Measurements from ENCODE around the gene HAUS3. TPM values are rescaled to one million over a fixed set of nuclear protein-coding genes. Genes with fewer than 3 reads are reported as not detected.

Gene HAUS3
- total RNA-seq, 6 experiments from 2014 or later: 6.9 to 10.8 (median 8.6) TPM

- Mint-ChIP-seq H3K4me1 (ENCODE audit: low read depth) (0 out of 2 replicates have a peak, but pooled peaks cover 6% of the 10 kb centered on the region), H3K27ac (no peak overlapping the region)
Observed at GRCh38 chr4:2180410-2180809, 61.5 kb downstream of the HAUS3 start.

DNA sequence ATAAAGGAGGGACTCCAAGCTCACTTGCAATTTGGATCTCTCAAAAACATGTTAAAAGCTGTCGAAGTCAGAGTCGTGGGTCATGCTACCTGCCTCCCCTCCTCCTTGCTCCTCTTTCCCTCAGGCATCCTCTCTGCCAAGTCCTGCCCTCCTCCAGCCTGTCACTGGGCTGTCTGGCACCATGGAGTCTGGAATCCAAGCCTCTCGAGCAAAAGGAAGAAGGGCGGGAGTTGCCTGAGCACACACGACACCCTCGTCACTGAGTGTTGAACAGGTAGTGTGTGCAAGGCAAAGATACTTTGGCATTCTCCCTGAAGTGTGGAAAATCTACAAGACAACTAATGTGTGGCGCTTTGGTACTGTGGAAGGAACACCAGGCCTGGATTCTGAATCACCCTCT, 62.2 kb downstream of the HAUS3 start:
- no peaks in the 10 kb centered on the region for H3K9me3 Mint-ChIP-seq

More at GRCh38 chr4:2180410-2180809, 61.5 kb downstream of the HAUS3 start:
- Mint-ChIP-seq H3K36me3 (ENCODE audit: low read depth) (0 out of 2 replicates have a peak, but pooled peaks cover 7% of the 10 kb centered on the region), H3K4me3 (no peak overlapping the region), H3K27me3 (ENCODE audit: insufficient read depth) (no peaks in the 10 kb centered on the region; the same call in 1 of the 2 replicates), H3K9me3 (no peaks in the 10 kb centered on the region)
- DNase-seq: no peak
- no peak for TF ChIP-seq CTCF (IDR thresholded peaks at IDR 0.05)

DNA sequence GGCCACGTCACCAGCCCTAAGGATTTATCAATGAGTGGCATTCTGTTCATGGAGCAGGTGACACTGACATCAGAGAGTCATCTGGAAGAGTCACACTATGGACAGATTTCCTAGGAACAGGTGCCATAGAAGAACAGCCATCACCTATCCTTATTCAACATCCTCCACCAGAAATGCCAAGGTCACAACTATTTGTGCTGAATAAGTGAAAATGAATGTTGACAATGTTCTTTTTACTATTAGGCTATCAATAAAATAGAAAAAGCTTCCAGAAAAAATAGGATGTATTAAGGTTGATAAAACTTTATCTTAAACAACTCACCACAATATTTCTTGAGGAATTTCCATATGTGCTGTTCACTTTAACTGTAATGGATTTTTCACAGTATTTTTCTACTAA, 62.9 kb downstream of the HAUS3 start:
- Mint-ChIP-seq H3K36me3 (ENCODE audit: low read depth) (0 out of 2 replicates have a peak, but pooled peaks cover 7% of the 10 kb centered on the region), H3K9me3 (no peaks in the 10 kb centered on the region)
- no peak for TF ChIP-seq CTCF (IDR thresholded peaks at IDR 0.05)

More for the DNA sequence above, 62.2 kb downstream of the HAUS3 start:
- Mint-ChIP-seq H3K4me1 (ENCODE audit: low read depth) (0 out of 2 replicates have a peak, but pooled peaks cover 6% of the 10 kb centered on the region), H3K27me3 (ENCODE audit: insufficient read depth) (no peaks in the 10 kb centered on the region; the same call in 1 of the 2 replicates), H3K36me3 (ENCODE audit: low read depth) (0 out of 2 replicates have a peak, but pooled peaks cover 7% of the 10 kb centered on the region), H3K4me3 (no peak overlapping the region), H3K27ac (no peak overlapping the region)
- no peak for DNase-seq
- TF ChIP-seq CTCF (IDR thresholded peaks at IDR 0.05): no peak

More for the DNA sequence above, 62.9 kb downstream of the HAUS3 start:
- no peak for DNase-seq
- Mint-ChIP-seq H3K4me1 (ENCODE audit: low read depth) (0 out of 2 replicates have a peak, but pooled peaks cover 6% of the 10 kb centered on the region), H3K4me3 (no peak overlapping the region), H3K27ac (no peak overlapping the region), H3K27me3 (ENCODE audit: insufficient read depth) (no peaks in the 10 kb centered on the region; the same call in 1 of the 2 replicates)

Other genes with a start within 250 kb of the HAUS3 start
- gene NELFA, start 233.1 kb downstream of the HAUS3 start, total RNA-seq (2021; fragmentation: NEBNext Ultra II Directional; extraction: Animal tissue kit (Norgen Biotek cat#: 25700)): 10 to 100 TPM; 19.2 to 21.2 (median 20.2) TPM
- under 1 TPM in 5 of 6 experiments, not detected in 1; 0.05 to 0.14 (median 0.11) TPM for gene NAT8L, start 182.8 kb downstream of the HAUS3 start, total RNA-seq (2021; fragmentation: NEBNext Ultra II Directional; extraction: Animal tissue kit (Norgen Biotek cat#: 25700))
- 1 to 10 TPM; 1.5 to 3.4 (median 2.2) TPM for gene POLN, start within 50 bp of the HAUS3 start, total RNA-seq (2021; fragmentation: NEBNext Ultra II Directional; extraction: Animal tissue kit (Norgen Biotek cat#: 25700))
- 10 to 100 TPM; 56.5 to 81.8 (median 60.3) TPM for gene MXD4, start 20.0 kb upstream of the HAUS3 start, total RNA-seq (2021; fragmentation: NEBNext Ultra II Directional; extraction: Animal tissue kit (Norgen Biotek cat#: 25700))
- gene ZFYVE28, start 176.5 kb upstream of the HAUS3 start, total RNA-seq (2021; fragmentation: NEBNext Ultra II Directional; extraction: Animal tissue kit (Norgen Biotek cat#: 25700)): 1 to 10 TPM; 1.8 to 5.4 (median 2.2) TPM
- not detected for gene CFAP99, start 176.8 kb upstream of the HAUS3 start, total RNA-seq (2021; fragmentation: NEBNext Ultra II Directional; extraction: Animal tissue kit (Norgen Biotek cat#: 25700))
- 10 to 100 TPM; 46.1 to 52.8 (median 49.9) TPM for gene RNF4, start 227.0 kb upstream of the HAUS3 start, total RNA-seq (2021; fragmentation: NEBNext Ultra II Directional; extraction: Animal tissue kit (Norgen Biotek cat#: 25700))